Activated CD8-positive, alpha-beta memory T cell treated with anti-CD3 and anti-CD28 coated beads for 24 hours (primary cell): ENCODE results near the gene SLITRK2.

ENCODE experiments used
- DNase-seq: peaks from one replicate; pipeline ENCODE4 v3.0.0-alpha.2; 2020

SLITRK2 gene

GRCh38 chrX:145817331-145818185, at the start of gene SLITRK2:
TSS of gene SLITRK2 (plus strand) at chrX:145817829. CDS start at chrX:145822426, 4,597 bp downstream.
- DNase-seq, result no peak

- DNase-seq, result no peak
Observed at GRCh38 chrX:145773006-145773405, 44.6 kb upstream of the SLITRK2 start.

- no peak for DNase-seq
Observed at GRCh38 chrX:145792281-145792680, 25.3 kb upstream of the SLITRK2 start.

- no peak for DNase-seq
Observed at GRCh38 chrX:145803508-145803907, 14.1 kb upstream of the SLITRK2 start.

GRCh38 chrX:145813081-145813480, 4.5 kb upstream of the SLITRK2 start:
- DNase-seq, result no peak

GRCh38 chrX:145816601-145817315, 871 bp upstream of the SLITRK2 start:
- no peak for DNase-seq

GRCh38 chrX:145818186-145819113, 821 bp downstream of the SLITRK2 start:
- DNase-seq, result no peak

- no peak for DNase-seq
Observed at GRCh38 chrX:145820825-145821224, 3.2 kb downstream of the SLITRK2 start.

GRCh38 chrX:145821291-145821897, 3.8 kb downstream of the SLITRK2 start:
- DNase-seq, result no peak

GRCh38 chrX:145821898-145822571, 4.4 kb downstream of the SLITRK2 start:
- no peak for DNase-seq

GRCh38 chrX:145823132-145823531, 5.5 kb downstream of the SLITRK2 start:
- no peak for DNase-seq

GRCh38 chrX:145825896-145826295, 8.3 kb downstream of the SLITRK2 start:
- DNase-seq, result no peak

GRCh38 chrX:145826466-145826865, 8.8 kb downstream of the SLITRK2 start:
- no peak for DNase-seq

GRCh38 chrX:145832796-145833195, 15.2 kb downstream of the SLITRK2 start:
- DNase-seq, result no peak

GRCh38 chrX:145840531-145840930, 22.9 kb downstream of the SLITRK2 start:
- no peak for DNase-seq

- DNase-seq, result no peak
Observed at GRCh38 chrX:145843146-145843904, 25.7 kb downstream of the SLITRK2 start.

- DNase-seq, result no peak
Observed at GRCh38 chrX:145844886-145845285, 27.3 kb downstream of the SLITRK2 start.

- no peak for DNase-seq
Observed at GRCh38 chrX:145848448-145848847, 30.8 kb downstream of the SLITRK2 start.

- DNase-seq, result no peak
Observed at GRCh38 chrX:145848857-145849256, 31.2 kb downstream of the SLITRK2 start.

GRCh38 chrX:145853181-145853580, 35.6 kb downstream of the SLITRK2 start:
- DNase-seq, result no peak

GRCh38 chrX:145856181-145856580, 38.6 kb downstream of the SLITRK2 start:
- DNase-seq, result no peak
